GM18505 (cell line): ENCODE results near the gene EFCAB6.

Source experiments
- ATAC-seq: cut with Tn5 transposase; IDR thresholded peaks from one replicate; pipeline ENCODE4 v1.9.1; 2021; ENCODE audit not compliant: unreplicated experiment
- POLR2A ChIP-seq: IDR thresholded peaks from 4 replicates; pipeline ENCODE4 v1.6.1; 2011; ENCODE audit warnings: borderline replicate concordance; ENCODE audit not compliant: insufficient read depth, insufficient read length; ENCODE audit errors: extremely low read depth

Gene EFCAB6

GRCh38 chr22:43566561-43567332 lies 245.4 kb downstream of the EFCAB6 start:
- ATAC-seq = no peak
- no peak for TF ChIP-seq POLR2A

DNA sequence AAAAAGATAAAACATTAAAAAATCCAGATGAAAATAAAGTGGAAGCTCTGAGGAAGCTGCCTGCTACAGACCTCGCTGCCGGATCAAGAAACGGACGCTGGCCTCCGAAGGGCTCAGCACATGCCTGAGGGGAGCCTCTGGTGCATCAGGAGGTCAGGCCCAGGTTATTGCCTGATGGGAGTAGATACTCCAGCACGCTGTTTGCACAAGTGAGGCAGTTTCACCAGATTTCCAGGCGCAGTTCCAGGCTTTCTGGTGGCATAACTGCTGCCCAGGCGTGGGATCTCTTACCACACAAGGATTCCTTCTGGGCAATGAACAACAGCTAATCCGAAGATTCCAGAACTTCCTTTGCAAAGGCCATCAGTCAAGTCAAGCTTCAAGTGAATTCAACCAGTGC lies 246.1 kb downstream of the EFCAB6 start:
- no peak for TF ChIP-seq POLR2A
- no peak for ATAC-seq

- no peak for ATAC-seq
These were observed 247.2 kb downstream of the EFCAB6 start for GRCh38 chr22:43564859-43565258.

DNA sequence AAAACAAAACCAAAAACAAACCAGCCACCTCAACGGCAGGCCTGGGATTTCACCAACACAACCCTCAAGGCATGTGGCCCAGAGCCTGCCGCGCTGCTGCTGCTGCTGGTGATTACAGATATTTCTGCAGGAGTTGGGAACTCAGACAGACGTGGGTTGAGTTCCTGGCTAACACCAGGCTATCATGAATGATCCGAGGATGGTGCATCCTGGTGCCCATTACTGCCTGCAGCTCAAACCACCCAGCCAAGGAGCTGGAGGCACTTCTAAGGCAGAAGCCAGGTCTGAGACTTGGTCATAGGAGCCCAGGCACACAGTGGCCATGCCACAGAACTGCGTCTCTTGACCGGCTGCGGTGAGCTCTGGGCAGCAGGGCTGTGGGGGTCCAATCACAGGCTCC lies 248.5 kb downstream of the EFCAB6 start:
- no peak for ATAC-seq

More at GRCh38 chr22:43564859-43565258, 247.2 kb downstream of the EFCAB6 start:
- TF ChIP-seq POLR2A = no peak

GRCh38 chr22:43562843-43563242 lies 249.3 kb downstream of the EFCAB6 start:
- no peak for TF ChIP-seq POLR2A
- ATAC-seq = no peak

More for the DNA sequence above, 248.5 kb downstream of the EFCAB6 start:
- TF ChIP-seq POLR2A = no peak

DNA sequence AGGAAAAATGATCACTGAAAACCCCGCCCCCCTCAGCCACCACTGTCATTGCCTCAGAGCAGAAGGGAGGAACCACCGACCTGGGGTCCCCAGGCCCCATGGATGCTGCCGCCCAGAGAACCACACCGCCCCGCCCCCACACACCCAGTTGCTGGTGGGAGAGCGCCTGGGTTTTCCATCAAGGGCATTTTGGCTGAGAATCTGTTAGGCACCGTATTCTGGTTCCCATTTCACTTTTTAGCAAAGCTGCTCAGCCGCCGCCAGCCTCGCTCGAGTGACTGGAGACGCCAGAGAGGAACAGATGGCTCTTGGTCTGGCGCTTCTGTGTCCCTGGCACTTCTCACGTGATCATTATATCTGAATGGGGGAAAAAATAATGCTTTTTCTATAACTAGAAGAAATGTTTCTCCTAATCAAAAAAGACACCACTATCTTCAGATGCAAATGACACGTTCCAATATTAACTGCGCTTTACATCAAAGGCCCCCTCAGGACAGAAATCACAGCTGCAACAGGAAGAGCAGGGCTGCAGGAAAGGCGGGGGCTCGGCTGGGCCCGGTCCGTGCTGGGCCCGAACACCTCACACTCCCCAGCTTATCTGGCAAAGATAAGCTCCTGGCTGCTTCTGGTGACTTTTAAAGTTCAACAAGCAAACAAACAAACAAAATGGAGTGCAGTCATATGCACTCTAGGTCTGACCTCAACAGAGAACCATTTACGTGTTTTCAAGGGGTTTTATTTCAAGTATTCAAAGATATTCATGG lies 250.5 kb downstream of the EFCAB6 start:
- no peak for TF ChIP-seq POLR2A
- no peak for ATAC-seq

- no peak for TF ChIP-seq POLR2A
- ATAC-seq = no peak
These were observed 251.5 kb downstream of the EFCAB6 start for GRCh38 chr22:43560651-43561050.

GRCh38 chr22:43555561-43556515 lies 256.3 kb downstream of the EFCAB6 start:
- TF ChIP-seq POLR2A = no peak
- no peak for ATAC-seq

DNA sequence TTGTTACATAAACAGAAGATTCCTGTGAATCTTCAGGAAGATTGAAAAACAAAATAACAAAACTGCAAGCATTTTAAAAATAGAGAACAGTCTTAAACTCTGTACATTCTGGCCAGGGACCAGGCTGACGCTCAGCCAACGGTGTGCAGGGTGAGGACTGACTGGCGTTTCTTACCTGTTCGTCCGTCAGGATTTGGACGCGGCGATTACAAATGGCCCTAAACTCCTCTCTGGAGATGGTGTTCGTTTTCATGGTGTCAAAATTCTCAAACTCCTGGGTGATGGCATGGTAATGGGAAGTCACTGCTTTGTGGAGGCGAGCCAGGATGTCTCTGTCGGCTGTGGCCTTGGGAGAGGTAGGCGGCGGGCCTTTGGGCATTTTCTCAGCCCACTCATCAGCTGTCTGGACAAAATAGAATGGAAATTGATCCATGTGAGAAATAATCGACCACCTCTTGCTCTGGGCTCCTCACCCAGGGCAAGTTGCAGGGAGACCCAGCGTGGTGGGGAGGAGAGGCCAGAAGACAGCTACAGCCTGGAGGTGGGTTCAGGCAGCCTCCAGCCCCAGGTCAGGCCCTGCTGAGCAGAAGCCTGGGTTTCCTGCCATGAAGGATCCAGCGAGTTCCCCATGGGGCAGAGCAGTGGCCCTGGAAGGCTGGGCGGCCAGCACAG lies 257.3 kb downstream of the EFCAB6 start:
- TF ChIP-seq POLR2A = no peak
- ATAC-seq = no peak

- ATAC-seq = no peak
- TF ChIP-seq POLR2A = no peak
These were observed 257.9 kb downstream of the EFCAB6 start for GRCh38 chr22:43554259-43554636.

- no peak for TF ChIP-seq POLR2A
- no peak for ATAC-seq
These were observed 258.4 kb downstream of the EFCAB6 start for GRCh38 chr22:43553451-43554258.

DNA sequence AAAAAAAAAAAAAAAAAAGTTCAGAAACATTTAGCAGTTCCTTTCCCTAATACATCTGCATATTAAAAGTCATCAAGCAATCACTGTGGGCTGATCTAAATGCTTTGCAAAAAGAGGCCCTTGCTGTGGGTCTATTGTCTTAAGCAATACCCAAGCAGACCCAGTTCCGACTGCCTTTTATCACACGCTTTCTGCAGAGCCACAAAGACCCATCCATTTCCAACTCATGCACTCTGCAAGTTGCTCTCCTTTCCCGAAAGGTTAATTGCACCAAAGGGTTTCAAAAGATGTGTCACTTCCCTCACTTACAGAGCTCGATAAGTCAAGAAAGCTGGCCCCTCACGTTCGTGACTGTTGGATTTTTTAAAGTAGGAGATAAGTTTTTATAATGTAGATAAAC lies 261.4 kb downstream of the EFCAB6 start:
- TF ChIP-seq POLR2A = no peak
- no peak for ATAC-seq
